Caco-2 (cell line): Measurements from ENCODE around the gene TOMM34. TPM values are rescaled to one million over a fixed set of nuclear protein-coding genes. Genes with fewer than 3 reads are reported as not detected.

Experiments used
- BruUV-seq: library from RNA; stranded (reverse); fragments of 400-500 nt; replicated peaks from 2 replicates; lab custom pipeline; 2021; lab: Mats Ljungman, UMichigan
- CTCF ChIA-PET: fragments of 300-600 bp; sonication (Branson Sonifier 250); formaldehyde crosslinking; loops from one replicate; lab custom pipeline; 2022; ENCODE audit warnings: antibody characterized with exemption; lab: Charles Lee
- POLR2A ChIA-PET: fragments of 300-600 bp; sonication (Branson Sonifier 250); formaldehyde crosslinking; loops from one replicate; lab custom pipeline; 2022; ENCODE audit warnings: antibody characterized with exemption; lab: Charles Lee
- DNase-seq, 2 experiments: peaks; one replicate each; pipeline versions ENCODE4 v3.0.0 to v3.0.0-alpha.2; 2020 to 2022
- H3K27me3 ChIP-seq: replicated peaks from 2 replicates; pipeline ENCODE4 v1.6.0; 2011; ENCODE audit warnings: low read length; ENCODE audit not compliant: control insufficient read depth, insufficient read depth
- H3K36me3 ChIP-seq: 2 replicates; pipeline ENCODE4 v1.5.1; 2011; ENCODE audit warnings: low read length; ENCODE audit not compliant: control insufficient read depth, insufficient read depth
- H3K4me1 ChIP-seq: fragments of 250-450 bp; sonication (Bioruptor Pico); 2 replicates; pipeline ENCODE4 v1.5.1; 2020; ENCODE audit warnings: mild to moderate bottlenecking
- H3K4me3 ChIP-seq: 2 replicates; pipeline ENCODE4 v1.5.1; 2011; ENCODE audit warnings: low read depth, mild to moderate bottlenecking, control low read depth, low read length
- H3K9me3 ChIP-seq: fragments of 250-450 bp; sonication (Bioruptor Pico); 2 replicates; pipeline ENCODE4 v1.5.1; 2020; ENCODE audit warnings: mild to moderate bottlenecking, moderate library complexity
- H3K27ac Mint-ChIP-seq: one replicate; pipeline ENCODE4 v1.8.0; 2022; ENCODE audit warnings: mixed read lengths; ENCODE audit not compliant: unreplicated experiment
- H3K27me3 Mint-ChIP-seq: one replicate; pipeline ENCODE4 v1.8.0; 2022; ENCODE audit warnings: mixed read lengths; ENCODE audit not compliant: insufficient read depth, unreplicated experiment
- H3K36me3 Mint-ChIP-seq: one replicate; pipeline ENCODE4 v1.8.0; 2022; ENCODE audit warnings: mild to moderate bottlenecking, mixed read lengths; ENCODE audit not compliant: insufficient read depth, unreplicated experiment
- H3K4me1 Mint-ChIP-seq: one replicate; pipeline ENCODE4 v1.8.0; 2022; ENCODE audit warnings: low read depth, mixed read lengths; ENCODE audit not compliant: unreplicated experiment
- H3K4me3 Mint-ChIP-seq: one replicate; pipeline ENCODE4 v1.8.0; 2022; ENCODE audit warnings: mild to moderate bottlenecking, moderate library complexity, mixed read lengths; ENCODE audit not compliant: unreplicated experiment
- H3K9me3 Mint-ChIP-seq: one replicate; pipeline ENCODE4 v1.8.0; 2022; ENCODE audit warnings: mixed read lengths; ENCODE audit not compliant: unreplicated experiment
- CTCF ChIP-seq, 2 experiments: fragments of 200-600 bp in 1 of 2; IDR thresholded peaks; 1 replicate in 1 of 2; 2 replicates in 1 of 2; pipeline versions ENCODE4 v1.5.1 to v1.8.0; 2011 to 2022; ENCODE audit warnings: antibody characterized with exemption in 1 of 2, control low read depth in 1 of 2, inconsistent platforms in 1 of 2, low read depth in 1 of 2, low read length in 1 of 2, mild to moderate bottlenecking in 1 of 2, moderate library complexity in 1 of 2; ENCODE audit not compliant: insufficient read depth in 1 of 2, severe bottlenecking in 1 of 2, unreplicated experiment in 1 of 2
- intact Hi-C: fragments of 100-400 bp; cut with micrococcal nuclease; formaldehyde crosslinking; loops from one replicate; pipeline ENCODE4 v1.10.0; 2022; ENCODE audit not compliant: unreplicated experiment
- total RNA-seq: library from RNA; stranded (reverse); gene quantifications from 2 replicates; pipeline ENCODE4 v1.2.3, GENCODE V29; 2022

Gene TOMM34
- total RNA-seq, 1 experiment from 2014 or later: 139 TPM

- intact Hi-C loops: no loop called here
- TF ChIP-seq CTCF (IDR thresholded peaks at IDR 0.05; ENCODE audit: insufficient read depth in 1 of 2, low read depth in 1 of 2, low read length in 1 of 2, severe bottlenecking in 1 of 2, unreplicated experiment in 1 of 2): no peak
- Mint-ChIP-seq H3K36me3 (peaks cover 95% of the 10 kb centered on the region), H3K9me3 (no peaks in the 10 kb centered on the region), H3K27me3 (no peaks in the 10 kb centered on the region), H3K4me3 (no peak overlapping the region), H3K4me1 (peaks cover 12% of the 10 kb centered on the region), H3K27ac (no peak overlapping the region)
- BruUV-seq: no TSS peak
- H3K9me3 ChIP-seq: no peaks in the 10 kb centered on the region
- no peaks in the 10 kb centered on the region for H3K27me3 ChIP-seq
- H3K4me3 ChIP-seq: no peak overlapping the region
- DNase-seq: peak in 1 of 2 experiments; percentile 37
- CTCF ChIA-PET: interaction anchor here (0.7 kb wide), 1 partner anchor 143 kb away, joined by 4 read pairs; no protein-coding TSS in a partner anchor
- peaks cover 11% of the 10 kb centered on the region for H3K4me1 ChIP-seq
- H3K36me3 ChIP-seq: peaks cover 7% of the 10 kb centered on the region
- POLR2A ChIA-PET: no interaction called here
These were observed 43.6 kb downstream of the TOMM34 start for GRCh38 chr20:44916586-44916985.

DNA sequence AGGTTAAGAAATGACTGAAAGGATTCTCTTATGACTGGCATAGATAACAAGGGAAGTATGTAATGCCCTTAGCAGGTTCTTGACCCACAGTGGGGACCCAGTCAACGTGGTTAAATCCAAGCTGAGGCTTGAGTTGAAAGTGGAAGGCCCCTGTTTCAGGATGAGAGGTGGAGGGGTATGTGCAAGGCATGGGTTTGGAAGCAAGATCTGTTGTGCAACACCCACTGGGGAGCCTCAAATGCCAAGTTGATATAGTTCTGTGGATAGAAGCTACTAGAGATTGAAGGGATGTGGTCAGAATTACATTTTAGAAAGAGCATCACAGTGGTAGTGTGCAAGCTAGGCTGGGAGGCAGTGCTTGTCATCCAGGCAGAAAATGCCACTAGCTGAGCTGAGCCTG, 45.3 kb downstream of the TOMM34 start:
- peak in 1 of 2 experiments; percentile 21 for DNase-seq
- H3K9me3 ChIP-seq: no peaks in the 10 kb centered on the region
- H3K27me3 ChIP-seq: no peaks in the 10 kb centered on the region
- ChIA-PET CTCF (interaction anchor here (0.7 kb wide), 1 partner anchor 378 kb away, joined by 7 read pairs; no protein-coding TSS in a partner anchor), POLR2A (no interaction called here)
- Mint-ChIP-seq H3K9me3 (no peaks in the 10 kb centered on the region), H3K27me3 (no peaks in the 10 kb centered on the region), H3K27ac (no peak overlapping the region), H3K4me1 (peaks cover 19% of the 10 kb centered on the region), H3K36me3 (peaks cover 97% of the 10 kb centered on the region), H3K4me3 (no peak overlapping the region)
- H3K4me3 ChIP-seq: no peak overlapping the region
- no peak for TF ChIP-seq CTCF (IDR thresholded peaks at IDR 0.05; ENCODE audit: insufficient read depth in 1 of 2, low read depth in 1 of 2, low read length in 1 of 2, severe bottlenecking in 1 of 2, unreplicated experiment in 1 of 2)
- no TSS peak for BruUV-seq
- intact Hi-C loops: no loop called here
- peaks cover 7% of the 10 kb centered on the region for H3K36me3 ChIP-seq
- peaks cover 16% of the 10 kb centered on the region for H3K4me1 ChIP-seq

- CTCF ChIA-PET: interaction anchor here (2.5 kb wide), 1 partner anchor 30 kb away, joined by 10 read pairs; no protein-coding TSS in a partner anchor
- H3K36me3 Mint-ChIP-seq: peaks cover 97% of the 10 kb centered on the region
These were observed 48.0 kb downstream of the TOMM34 start for GRCh38 chr20:44912189-44912588.

More at GRCh38 chr20:44912189-44912588, 48.0 kb downstream of the TOMM34 start:
- POLR2A ChIA-PET: no interaction called here
- Mint-ChIP-seq H3K9me3 (no peaks in the 10 kb centered on the region), H3K27ac (no peak overlapping the region), H3K27me3 (no peaks in the 10 kb centered on the region), H3K4me3 (peak overlapping the region; percentile 85), H3K4me1 (peaks cover 19% of the 10 kb centered on the region)
- no peak for DNase-seq
- H3K4me3 ChIP-seq: no peak overlapping the region
- H3K4me1 ChIP-seq: peaks cover 21% of the 10 kb centered on the region
- no peaks in the 10 kb centered on the region for H3K27me3 ChIP-seq
- H3K9me3 ChIP-seq: no peaks in the 10 kb centered on the region
- intact Hi-C loops: no loop called here
- H3K36me3 ChIP-seq: peaks cover 6% of the 10 kb centered on the region
- BruUV-seq: no TSS peak
- no peak for TF ChIP-seq CTCF (IDR thresholded peaks at IDR 0.05; ENCODE audit: insufficient read depth in 1 of 2, low read depth in 1 of 2, low read length in 1 of 2, severe bottlenecking in 1 of 2, unreplicated experiment in 1 of 2)
